ENCODE measurements around the gene SPATS2L. TPM values are rescaled to one million over a fixed set of nuclear protein-coding genes. Genes with fewer than 3 reads are reported as not detected.

Gene SPATS2L
- total and polyA plus RNA-seq, 2 experiments from 2014 or later: 159 to 202 TPM

DNA sequence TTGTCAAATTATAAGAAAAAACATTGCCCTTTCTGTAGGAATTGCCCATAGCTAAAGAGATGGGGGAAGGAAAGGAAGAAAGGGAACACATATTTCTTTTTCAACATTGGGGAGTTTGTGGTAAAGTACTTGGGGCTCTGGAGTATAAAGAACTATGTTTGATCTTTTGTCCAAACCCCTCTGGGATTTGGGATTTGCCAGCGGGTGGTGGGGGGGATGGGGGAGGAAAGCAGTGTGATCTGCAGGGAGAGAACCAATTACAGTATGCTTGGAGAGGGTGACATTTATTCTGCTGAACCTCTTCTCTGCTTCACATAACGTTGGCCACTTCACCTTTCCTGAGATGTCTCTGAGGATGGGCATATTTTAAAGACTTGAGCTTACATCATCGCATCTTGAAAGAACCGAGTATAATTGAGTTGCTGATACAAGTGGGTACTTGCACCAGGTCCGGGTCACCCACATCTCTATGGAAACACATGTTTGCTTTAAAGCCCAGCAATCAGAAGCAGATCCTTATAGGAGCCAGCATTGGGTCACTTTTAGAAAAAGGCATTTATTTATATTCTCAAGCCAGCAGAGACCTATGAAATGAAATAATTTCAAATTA is 73.1 kb downstream of the SPATS2L start:
- Histone ChIP-seq H3K9me3 (ENCODE audit: low read depth) (no peaks in the 10 kb centered on the region), H3K27ac (peak overlapping the region; percentile 91), H3K79me2 (peaks cover 73% of the 10 kb centered on the region), H3K4me1 (ENCODE audit: insufficient read depth) (peaks cover 55% of the 10 kb centered on the region), H3K4me2 (peak overlapping the region; percentile 66), H3K36me3 (replicated peaks; ENCODE audit: insufficient read depth, low read depth) (no peaks in the 10 kb centered on the region), H3K4me3 (no peak overlapping the region), H3K9me2 (replicated peaks; ENCODE audit: insufficient read depth) (no peaks in the 10 kb centered on the region), H4K20me1 (ENCODE audit: insufficient read depth, poor library complexity, severe bottlenecking) (no peaks in the 10 kb centered on the region), H3K27me3 (no peaks in the 10 kb centered on the region), H2AFZ (no peak overlapping the region)
- TF ChIP-seq EZH2phosphoT487 (IDR thresholded peaks at IDR 0.05; ENCODE audit: low read depth, severe bottlenecking, unreplicated experiment): no peak
- no peak for TF ChIP-seq CTCF (IDR thresholded peaks at IDR 0.05; ENCODE audit: poor library complexity)
- no peak for TF ChIP-seq EZH2 (IDR thresholded peaks at IDR 0.05; ENCODE audit: borderline replicate concordance)
- DNase-seq (ENCODE audit: low spot score): no peak
- 45% methylated on average over 5 of the region's 5 CpGs for WGBS (ENCODE audit: low lambda C conversion rate, missing lambda C conversion rate)

DNA sequence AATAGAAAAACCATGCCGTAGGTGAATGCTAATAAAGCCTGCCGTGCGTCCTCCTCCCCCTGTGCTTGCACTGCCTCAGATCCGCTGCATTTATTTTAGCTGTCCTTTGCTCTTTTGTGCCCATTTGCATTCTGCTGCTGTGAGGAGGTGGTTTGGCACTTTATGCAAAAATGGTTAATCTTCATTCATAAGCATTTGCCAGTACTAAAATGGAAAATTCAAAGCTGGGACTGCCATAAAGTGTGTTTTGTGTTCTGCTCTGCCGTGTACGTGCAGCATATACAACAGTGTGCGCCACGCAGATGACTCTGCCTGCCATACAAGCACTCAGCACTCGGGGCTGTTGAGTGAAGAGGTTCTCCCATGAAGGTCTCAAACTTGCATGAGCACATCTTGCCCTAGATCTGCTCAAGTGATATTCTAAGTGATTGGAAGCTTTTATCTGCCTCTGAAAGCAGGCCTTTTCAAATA is 73.6 kb downstream of the SPATS2L start:
- H3K4me2 ChIP-seq: peak overlapping the region; percentile 66
- DNase-seq (ENCODE audit: low spot score): no peak
- WGBS (ENCODE audit: low lambda C conversion rate, missing lambda C conversion rate): 68% methylated on average over 9 of the region's 9 CpGs
- no peaks in the 10 kb centered on the region for H3K9me3 ChIP-seq (ENCODE audit: low read depth)
- H3K9me2 ChIP-seq (replicated peaks; ENCODE audit: insufficient read depth): no peaks in the 10 kb centered on the region
- H4K20me1 ChIP-seq (ENCODE audit: insufficient read depth, poor library complexity, severe bottlenecking): no peaks in the 10 kb centered on the region
- no peak overlapping the region for H2AFZ ChIP-seq
- H3K36me3 ChIP-seq (replicated peaks; ENCODE audit: insufficient read depth, low read depth): no peaks in the 10 kb centered on the region
- no peaks in the 10 kb centered on the region for H3K27me3 ChIP-seq
- TF ChIP-seq EZH2 (IDR thresholded peaks at IDR 0.05; ENCODE audit: borderline replicate concordance): no peak
- no peak for TF ChIP-seq CTCF (IDR thresholded peaks at IDR 0.05; ENCODE audit: poor library complexity)
- no peak for TF ChIP-seq EZH2phosphoT487 (IDR thresholded peaks at IDR 0.05; ENCODE audit: low read depth, severe bottlenecking, unreplicated experiment)
- peaks cover 73% of the 10 kb centered on the region for H3K79me2 ChIP-seq
- H3K4me3 ChIP-seq: no peak overlapping the region
- peak overlapping the region; percentile 91 for H3K27ac ChIP-seq
- peaks cover 55% of the 10 kb centered on the region for H3K4me1 ChIP-seq (ENCODE audit: insufficient read depth)

DNA sequence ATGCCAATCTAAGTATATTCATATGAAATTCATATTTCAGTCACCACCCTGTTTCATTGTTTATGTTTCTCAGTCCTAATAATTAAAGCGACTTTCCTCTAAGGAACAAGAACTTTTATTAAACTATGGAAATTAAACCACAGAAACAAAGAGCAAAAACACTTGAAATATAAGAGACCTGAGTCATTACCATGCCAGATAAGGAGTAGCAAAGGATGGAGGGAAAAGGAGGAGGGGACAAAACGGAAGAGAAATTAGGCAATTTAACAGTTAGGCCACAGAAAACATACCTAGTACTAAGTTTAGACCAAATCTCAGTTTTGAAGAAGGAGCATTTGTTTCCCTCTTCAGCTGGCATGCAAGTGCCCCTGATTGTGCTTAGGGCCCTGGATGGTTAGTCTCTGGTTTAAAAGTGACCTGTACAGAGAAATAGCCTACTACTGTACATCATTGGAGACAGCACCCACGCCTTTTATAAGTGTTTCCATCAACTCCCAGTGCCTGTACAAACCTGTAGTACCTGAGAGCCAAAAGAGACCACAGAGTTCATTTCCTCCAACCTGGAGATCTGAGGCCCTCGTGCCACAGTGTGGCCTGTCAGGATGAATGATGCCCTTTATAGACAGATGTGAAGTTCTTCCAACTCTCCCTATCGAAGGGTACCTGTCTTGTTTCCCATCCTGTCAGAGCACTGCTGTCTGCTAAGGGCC is 74.5 kb downstream of the SPATS2L start:
- Histone ChIP-seq H3K4me2 (peak overlapping the region; percentile 66), H3K9me3 (ENCODE audit: low read depth) (no peaks in the 10 kb centered on the region), H3K4me3 (no peak overlapping the region), H3K36me3 (replicated peaks; ENCODE audit: insufficient read depth, low read depth) (no peaks in the 10 kb centered on the region), H3K27me3 (no peaks in the 10 kb centered on the region), H3K79me2 (peaks cover 73% of the 10 kb centered on the region), H3K4me1 (ENCODE audit: insufficient read depth) (peaks cover 50% of the 10 kb centered on the region), H2AFZ (no peak overlapping the region), H3K9me2 (replicated peaks; ENCODE audit: insufficient read depth) (no peaks in the 10 kb centered on the region), H4K20me1 (ENCODE audit: insufficient read depth, poor library complexity, severe bottlenecking) (no peaks in the 10 kb centered on the region), H3K27ac (peak overlapping the region; percentile 91)
- no peak for DNase-seq (ENCODE audit: low spot score)
- WGBS (ENCODE audit: low lambda C conversion rate, missing lambda C conversion rate): 78% methylated on average over 5 of the region's 5 CpGs
- no peak for TF ChIP-seq CTCF (IDR thresholded peaks at IDR 0.05; ENCODE audit: poor library complexity)
- no peak for TF ChIP-seq EZH2phosphoT487 (IDR thresholded peaks at IDR 0.05; ENCODE audit: low read depth, severe bottlenecking, unreplicated experiment)
- TF ChIP-seq EZH2 (IDR thresholded peaks at IDR 0.05; ENCODE audit: borderline replicate concordance): no peak
